HG03280 (cell line): Measurements from ENCODE around the gene PRM1.

Experiments
- ATAC-seq: cut with Tn5 transposase; IDR thresholded peaks from one replicate; pipeline ENCODE4 v1.9.1; 2021; ENCODE audit warnings: mild to moderate bottlenecking, moderate library complexity; ENCODE audit not compliant: unreplicated experiment

PRM1 gene

DNA sequence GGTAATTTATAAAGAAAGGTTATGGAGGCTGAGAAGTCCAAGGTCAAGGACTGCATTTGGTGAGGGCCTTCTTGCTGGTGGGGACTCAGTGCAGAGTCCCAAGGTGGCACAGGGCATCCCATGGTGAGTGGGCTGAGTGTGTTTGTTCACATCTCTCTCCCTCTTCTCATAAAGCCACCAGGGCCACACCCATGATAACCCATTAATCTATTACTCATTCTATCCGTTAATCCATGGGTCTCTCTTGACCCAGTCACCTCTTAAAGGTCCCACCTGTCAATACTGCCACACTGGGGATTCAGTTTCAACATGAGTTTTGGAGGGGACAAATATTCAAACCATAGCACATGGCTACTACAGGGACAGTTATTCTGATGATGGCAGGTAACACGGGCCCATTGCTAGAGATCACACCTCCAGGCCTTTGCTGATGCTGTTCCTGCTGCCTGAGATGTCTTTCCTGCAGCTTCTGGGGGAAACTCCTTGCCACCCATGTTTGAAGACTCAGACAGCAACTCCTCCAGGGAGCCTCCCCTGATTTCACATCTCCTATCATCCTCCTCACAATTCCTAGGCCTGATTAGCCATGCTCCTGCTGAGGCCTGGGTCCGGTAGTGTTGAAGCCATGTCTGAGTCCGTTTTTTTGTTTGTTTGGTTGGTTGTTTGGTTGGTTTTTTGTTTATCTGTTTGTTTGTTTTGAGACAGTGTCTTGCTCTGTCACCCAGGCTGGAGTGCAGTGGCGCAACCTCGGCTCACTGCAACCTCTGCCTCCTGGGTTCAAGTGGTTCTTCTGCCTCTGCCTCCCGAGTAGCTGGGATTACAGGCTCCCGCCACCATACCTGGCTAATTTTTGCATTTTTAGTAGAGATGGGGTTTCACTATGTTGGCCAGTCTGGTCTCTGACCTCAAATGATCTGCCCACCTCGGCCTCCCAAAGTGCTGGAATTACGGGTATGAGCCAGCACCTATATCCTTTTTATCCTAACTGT is 41.2 kb downstream of the PRM1 start:
- no peak for ATAC-seq

DNA sequence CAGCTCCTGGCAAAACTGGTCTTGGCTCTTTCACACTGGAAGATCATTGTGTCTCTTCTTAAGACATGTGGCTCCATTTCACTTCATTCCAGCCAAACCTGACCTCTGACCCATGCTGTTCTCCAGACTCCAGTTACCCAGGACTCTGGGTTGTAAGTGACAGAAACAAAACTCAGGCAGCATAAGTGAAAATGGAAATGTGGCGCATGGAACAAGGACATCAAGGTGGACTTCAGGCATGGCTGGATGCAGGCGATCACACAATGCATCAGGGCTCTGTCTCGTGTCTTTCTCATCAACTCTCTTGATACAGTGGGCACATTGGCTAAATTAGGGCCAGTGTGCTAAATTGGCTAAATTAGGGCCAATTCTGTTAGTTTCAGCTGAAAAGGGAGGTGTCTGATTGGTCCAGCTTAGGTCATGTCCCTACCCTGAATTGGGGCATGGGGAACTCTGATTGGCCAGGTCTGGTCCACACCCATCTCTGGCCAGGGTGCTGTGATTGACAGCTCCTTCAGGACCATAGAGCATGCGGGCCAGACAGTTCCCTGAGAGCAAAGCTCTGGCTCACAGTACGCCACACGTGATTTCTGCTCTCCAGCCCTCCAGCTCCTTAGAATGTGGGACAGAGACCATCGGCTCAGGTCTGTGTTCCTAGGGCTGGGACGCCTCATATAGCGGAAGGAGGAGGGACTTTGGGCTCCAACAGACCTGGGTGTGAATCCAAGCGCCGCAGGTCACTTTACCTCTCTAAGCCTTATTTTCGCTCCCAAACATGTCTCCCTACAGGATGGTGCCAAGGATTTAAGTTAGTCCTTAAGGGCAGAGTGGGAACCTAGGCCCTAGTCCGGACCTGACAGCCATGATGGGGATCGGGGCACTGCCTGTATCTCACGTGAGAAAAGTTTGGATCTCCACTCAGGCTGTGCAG is 42.6 kb downstream of the PRM1 start:
- ATAC-seq: no peak

DNA sequence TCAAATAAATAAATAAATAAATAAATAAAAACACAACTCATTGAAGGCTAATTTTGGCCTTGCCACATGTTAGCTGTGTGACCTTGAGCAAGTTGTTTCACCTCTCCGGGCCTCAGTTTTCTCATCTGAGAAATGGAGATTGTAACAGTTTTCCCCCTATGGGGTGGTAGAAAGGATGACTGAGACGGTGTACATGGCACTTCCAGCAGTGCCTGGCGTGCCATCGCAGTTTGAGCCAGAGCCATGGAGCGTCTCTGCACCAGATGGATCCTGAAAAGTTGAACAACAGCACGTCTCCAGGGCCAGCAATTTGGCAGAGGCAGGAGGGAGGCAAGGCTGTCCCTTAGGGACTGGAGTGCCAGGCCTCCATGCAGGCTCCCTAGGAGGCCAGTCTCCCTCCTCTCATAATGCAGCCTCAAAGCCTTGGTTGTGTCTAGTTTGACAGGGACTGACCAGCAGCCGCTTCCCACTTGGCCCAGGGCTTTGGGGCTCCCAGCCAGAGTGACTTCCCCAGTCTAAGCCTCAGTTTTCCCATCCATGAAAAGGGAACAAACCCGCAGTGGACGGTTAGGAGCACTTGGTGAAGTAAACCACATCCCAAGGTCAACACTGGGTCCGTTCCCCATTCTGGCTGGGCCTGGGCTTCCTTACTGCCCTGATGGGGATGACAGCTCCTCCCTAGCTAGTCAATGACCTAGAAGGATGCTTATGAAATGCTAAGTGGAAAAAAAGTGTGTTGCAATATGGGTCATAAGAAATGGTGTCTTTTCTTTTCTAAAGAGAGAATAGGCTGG is 44.5 kb downstream of the PRM1 start:
- no peak for ATAC-seq

DNA sequence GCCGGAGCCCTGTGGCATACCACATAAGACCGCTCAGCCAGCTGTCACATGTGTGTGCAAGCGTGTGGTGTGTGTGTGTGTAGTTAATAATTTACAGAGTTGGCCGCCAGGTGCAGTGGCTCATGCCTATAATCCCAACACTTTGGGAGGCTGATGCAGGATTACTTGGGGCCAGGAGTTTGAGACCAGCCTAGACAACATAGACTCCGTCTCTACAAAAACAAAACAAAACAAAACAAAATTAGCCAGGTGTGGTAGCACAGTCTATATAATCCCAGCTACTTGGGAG is 45.5 kb downstream of the PRM1 start:
- ATAC-seq: no peak

DNA sequence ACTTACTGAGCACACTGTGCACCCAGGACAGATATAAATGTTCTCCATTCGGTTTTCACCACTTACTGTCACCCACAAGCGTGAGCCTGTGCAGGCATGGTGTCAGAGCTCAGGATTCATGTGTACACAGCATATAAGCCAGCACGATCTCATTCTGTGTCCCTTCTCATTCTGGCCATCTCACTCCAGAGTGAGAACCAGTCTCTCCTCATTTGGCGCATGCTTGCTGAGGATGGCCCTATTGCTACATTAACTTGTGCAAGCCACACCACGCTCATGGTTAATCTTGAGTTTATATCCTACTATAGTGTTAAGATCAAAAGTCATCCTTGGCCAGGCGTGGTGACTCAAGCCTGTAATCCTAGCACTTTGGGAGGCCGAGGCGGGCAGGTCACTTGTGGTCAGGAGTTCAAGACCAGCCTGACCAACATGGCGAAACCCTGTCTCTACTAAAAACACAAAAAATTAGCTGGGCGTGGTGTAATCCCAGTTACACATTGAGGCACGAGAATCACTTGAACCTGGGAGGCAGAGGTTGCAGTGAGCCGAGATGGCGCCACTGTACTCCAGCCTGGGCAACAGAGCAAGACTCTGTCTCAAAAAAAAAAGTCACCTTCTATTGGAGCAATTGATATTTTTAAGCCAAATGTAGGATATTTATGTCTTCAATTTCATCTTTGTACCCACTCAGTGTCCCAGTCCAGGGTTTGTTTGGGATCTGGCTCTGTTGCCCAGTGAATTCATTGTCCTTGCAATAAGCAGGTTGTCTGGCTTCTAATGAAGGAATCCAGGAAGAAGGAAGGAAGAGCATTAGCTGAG is 46.0 kb downstream of the PRM1 start:
- no peak for ATAC-seq

DNA sequence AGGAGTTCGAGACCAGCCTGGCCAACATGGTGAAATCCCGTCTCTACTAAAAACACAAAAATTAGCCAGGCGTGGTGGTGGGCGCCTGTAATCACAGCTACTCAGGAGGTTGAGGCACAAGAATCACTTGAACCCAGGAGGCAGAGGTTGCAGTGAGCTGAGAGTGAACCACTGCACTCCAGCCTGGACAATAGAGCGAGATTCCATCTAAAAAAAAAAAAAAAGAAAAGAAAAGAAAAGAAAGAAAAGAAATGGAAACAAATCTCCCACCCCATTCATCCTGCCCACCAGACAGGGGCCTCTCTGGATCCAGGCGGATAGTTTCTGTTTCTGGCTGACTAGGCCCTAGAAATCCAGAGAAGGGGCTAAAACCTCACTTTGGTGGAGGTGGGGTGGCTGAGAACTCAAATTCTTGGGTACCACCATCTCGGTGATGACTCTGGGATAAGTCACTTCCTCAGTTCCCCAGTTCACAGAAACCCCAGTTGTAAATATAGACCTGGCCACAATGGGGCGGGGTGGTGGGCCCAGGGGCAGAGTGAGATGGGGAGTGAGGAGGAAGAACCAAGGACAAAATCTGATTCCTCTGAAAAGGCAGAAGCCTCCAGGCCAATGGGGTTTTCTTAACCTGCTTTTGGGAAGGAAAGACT is 47.3 kb downstream of the PRM1 start:
- ATAC-seq: no peak

DNA sequence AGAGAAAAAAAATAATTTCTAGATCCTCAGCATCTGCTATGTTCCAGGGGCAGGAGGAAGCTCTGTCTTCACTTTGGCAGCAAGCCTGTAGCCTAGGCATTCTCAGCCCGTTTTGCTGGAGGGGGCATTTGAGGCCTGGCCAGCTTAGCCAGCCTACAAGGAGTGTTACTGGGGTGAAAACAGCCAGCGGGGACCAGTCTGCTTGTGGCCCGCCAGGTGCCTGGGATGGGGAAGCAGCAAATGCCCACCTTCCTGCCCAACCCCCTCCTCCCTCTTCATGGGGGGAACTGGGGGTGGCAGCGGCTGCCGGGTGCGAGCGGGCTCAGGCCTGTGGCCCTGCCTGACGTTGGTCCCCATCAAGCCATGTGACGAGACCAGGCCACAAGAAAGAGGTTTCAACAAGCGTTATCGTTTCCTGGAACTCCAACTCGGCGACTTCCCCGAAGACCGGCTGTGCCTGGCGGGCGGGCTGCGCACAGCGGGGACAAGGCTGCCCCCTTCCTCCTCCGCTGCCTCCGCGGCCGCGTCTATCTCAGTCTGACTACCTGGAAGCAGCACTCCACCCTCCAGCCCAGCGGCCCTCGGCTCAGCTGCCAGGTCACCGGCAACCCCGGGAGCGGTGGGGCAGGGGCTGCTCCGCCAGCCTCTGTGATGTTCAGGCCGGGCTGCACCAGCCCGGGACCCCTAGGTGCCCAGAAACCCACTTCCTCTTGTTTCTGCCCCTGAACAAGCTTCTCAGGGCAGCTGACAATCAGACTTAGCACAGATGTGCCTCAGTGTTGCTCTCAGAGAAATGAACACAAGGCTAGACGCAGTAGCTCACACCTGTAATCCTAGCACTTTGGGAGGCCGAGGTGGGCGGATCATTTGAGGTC is 48.0 kb downstream of the PRM1 start:
- ATAC-seq: peak; percentile 63

DNA sequence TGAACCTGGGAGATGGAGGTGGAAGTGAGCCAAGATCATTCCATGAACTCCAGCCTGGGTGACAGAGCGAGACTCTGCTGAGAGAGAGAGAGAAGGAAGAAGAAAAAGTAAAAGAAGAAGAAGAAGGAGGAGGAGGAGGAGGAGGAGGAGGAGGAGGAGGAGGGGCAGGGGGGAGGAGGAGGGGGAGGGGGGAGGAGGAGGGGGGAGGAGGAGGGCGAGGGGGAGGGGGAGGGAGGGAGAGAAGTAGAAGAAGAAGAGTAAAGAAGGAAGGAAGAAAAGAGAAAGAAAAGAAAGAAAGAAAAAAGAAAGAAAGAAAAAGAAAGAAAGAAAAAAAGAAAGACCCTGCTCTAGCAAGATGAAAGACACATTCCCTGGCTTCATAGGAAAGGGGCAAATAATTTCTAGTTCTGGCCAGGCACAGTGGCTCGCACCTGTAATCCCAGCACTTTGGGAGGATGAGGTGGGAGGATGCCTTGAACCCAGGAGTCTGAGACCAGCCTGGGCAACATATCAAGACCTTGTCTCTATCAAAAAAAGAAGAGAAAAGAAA is 48.8 kb downstream of the PRM1 start:
- ATAC-seq: no peak

DNA sequence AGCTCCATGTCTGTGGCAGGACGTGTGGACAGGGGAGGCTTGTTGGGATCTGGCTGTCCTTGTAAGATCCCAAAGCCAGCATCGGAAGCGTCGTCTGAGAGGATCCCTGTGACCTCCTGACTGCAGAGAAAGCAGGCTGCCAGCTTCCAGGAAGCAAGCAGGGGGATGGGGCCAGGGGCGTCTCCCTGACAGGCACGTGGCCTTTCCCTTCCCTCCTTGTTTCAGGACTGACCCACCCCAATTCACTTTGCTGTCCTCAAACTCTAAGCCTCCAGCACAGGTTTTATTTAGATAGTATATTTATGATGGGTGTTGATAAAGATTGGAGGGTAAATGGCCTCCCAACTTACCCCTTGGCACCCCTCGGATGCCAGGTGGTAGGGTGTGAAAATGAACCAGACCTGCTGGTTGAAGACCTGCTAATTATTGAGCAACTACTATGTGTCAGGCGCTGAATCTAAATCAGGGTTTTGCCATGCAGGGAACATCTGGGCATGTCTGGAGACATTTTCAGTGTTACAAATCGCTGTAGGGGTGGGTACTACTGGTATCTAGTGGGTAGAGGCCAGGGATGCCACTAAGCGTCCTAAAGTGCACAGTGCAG is 49.7 kb downstream of the PRM1 start:
- ATAC-seq: no peak
